Chondrocyte (in vitro differentiated cells): Measurements from ENCODE around the gene PHLPP1. TPM values are rescaled to one million over a fixed set of nuclear protein-coding genes. Genes with fewer than 3 reads are reported as not detected.
"Not testable (repeated sequence)": the region's sequence is repeated elsewhere in the genome, so short reads cannot be mapped to it uniquely, and the experiment has no call there.

Experiments used
- DNase-seq: peaks from one replicate; pipeline ENCODE4 v3.0.0; 2021; ENCODE audit warnings: mixed read lengths, low spot score
- H3K27ac Mint-ChIP-seq: one replicate; pipeline ENCODE4 v1.8.0; 2021; ENCODE audit warnings: mild to moderate bottlenecking, moderate library complexity, mixed read lengths; ENCODE audit not compliant: unreplicated experiment
- H3K27me3 Mint-ChIP-seq: 2 replicates; pipeline ENCODE4 v1.8.0; 2021; ENCODE audit warnings: low read depth, mixed read lengths
- H3K36me3 Mint-ChIP-seq: 2 replicates; pipeline ENCODE4 v1.8.0; 2021; ENCODE audit warnings: low read depth, mixed read lengths
- H3K4me1 Mint-ChIP-seq: 2 replicates; pipeline ENCODE4 v1.8.0; 2021; ENCODE audit warnings: low read depth, mild to moderate bottlenecking, mixed read lengths
- H3K4me3 Mint-ChIP-seq: one replicate; pipeline ENCODE4 v1.8.0; 2021; ENCODE audit warnings: mild to moderate bottlenecking, moderate library complexity, mixed read lengths; ENCODE audit not compliant: unreplicated experiment
- H3K9me3 Mint-ChIP-seq: 2 replicates; pipeline ENCODE4 v1.8.0; 2021; ENCODE audit warnings: low read depth, mixed read lengths
- total RNA-seq: library from RNA; stranded (reverse); gene quantifications from 3 replicates; pipeline ENCODE4 v1.2.1, GENCODE V29; 2021
- TF ChIP-seq, protein P1 (sequence below): fragments of 200-600 bp; sonication (generic); IDR thresholded peaks from 2 replicates; pipeline ENCODE4 v1.5.0; 2021; ENCODE audit warnings: antibody characterized with exemption, mild to moderate bottlenecking, moderate library complexity

The PHLPP1 gene
- total RNA-seq, 1 donor from 2014 or later: 10.4 TPM

DNA sequence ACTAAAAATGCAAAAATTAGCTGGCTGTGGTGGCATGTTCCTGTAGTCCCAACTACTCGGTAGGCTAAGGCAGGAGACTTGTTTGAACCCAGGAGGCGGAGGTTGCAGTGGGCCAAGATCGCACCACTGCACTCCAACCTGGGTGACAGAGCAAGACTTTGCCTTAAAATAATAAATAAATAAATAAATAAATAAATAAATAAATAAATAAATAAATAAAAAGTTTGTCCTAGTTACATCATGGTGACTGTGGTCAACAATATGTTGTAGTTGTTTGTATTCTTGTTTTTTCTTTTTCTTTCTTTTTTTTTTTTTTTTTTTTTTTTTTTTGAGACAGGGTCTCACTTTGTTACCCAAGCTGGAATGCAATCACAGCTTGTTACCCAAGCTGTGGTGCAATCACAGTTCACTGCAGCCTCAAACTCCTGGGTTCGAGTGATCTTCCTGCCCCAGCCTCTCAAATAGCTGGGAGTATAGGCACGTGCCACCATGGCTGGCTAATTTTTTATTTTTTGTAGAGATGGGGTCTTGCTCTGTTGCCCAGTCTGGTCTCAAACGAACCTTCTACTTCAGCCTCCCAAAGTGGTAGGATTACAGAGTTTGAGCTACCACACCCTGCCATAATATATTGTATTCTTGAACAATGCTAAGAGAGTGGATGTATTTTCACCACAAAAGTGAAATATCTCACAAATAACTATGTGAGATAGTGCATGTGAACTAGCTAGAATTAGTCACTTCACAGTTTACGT lies 185.0 kb downstream of the PHLPP1 start:
- no peak overlapping the region for H3K27ac Mint-ChIP-seq
- H3K4me3 Mint-ChIP-seq: no peak overlapping the region
- no peaks in the 10 kb centered on the region for H3K27me3 Mint-ChIP-seq
- H3K36me3 Mint-ChIP-seq: peaks cover 12% of the 10 kb centered on the region
- H3K9me3 Mint-ChIP-seq: no peaks in the 10 kb centered on the region
- H3K4me1 Mint-ChIP-seq: peaks cover 25% of the 10 kb centered on the region
- no peak for DNase-seq
- TF ChIP-seq, protein P1, sequence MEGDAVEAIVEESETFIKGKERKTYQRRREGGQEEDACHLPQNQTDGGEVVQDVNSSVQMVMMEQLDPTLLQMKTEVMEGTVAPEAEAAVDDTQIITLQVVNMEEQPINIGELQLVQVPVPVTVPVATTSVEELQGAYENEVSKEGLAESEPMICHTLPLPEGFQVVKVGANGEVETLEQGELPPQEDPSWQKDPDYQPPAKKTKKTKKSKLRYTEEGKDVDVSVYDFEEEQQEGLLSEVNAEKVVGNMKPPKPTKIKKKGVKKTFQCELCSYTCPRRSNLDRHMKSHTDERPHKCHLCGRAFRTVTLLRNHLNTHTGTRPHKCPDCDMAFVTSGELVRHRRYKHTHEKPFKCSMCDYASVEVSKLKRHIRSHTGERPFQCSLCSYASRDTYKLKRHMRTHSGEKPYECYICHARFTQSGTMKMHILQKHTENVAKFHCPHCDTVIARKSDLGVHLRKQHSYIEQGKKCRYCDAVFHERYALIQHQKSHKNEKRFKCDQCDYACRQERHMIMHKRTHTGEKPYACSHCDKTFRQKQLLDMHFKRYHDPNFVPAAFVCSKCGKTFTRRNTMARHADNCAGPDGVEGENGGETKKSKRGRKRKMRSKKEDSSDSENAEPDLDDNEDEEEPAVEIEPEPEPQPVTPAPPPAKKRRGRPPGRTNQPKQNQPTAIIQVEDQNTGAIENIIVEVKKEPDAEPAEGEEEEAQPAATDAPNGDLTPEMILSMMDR: no peak

DNA sequence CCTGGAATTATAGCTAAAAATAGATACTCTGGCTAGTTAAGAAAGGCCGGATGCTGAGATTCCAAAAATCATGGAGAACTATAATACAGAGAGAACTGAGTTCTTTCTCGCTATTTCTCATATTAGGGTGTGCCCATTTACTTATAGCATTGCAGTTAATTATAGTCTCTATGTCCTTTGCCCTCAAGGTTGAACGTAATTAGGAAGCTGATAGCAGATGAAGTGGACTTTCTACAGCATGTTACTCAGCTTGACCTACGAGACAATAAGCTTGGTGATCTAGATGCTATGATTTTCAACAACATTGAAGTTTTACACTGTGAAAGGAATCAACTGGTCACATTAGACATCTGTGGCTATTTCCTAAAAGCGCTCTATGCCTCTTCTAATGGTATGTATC lies 187.4 kb downstream of the PHLPP1 start:
- Mint-ChIP-seq H3K27ac (no peak overlapping the region), H3K27me3 (no peaks in the 10 kb centered on the region), H3K4me1 (peaks cover 6% of the 10 kb centered on the region), H3K4me3 (no peak overlapping the region), H3K36me3 (peaks cover 10% of the 10 kb centered on the region), H3K9me3 (no peaks in the 10 kb centered on the region)
- TF ChIP-seq, protein P1: no peak
- no peak for DNase-seq

DNA sequence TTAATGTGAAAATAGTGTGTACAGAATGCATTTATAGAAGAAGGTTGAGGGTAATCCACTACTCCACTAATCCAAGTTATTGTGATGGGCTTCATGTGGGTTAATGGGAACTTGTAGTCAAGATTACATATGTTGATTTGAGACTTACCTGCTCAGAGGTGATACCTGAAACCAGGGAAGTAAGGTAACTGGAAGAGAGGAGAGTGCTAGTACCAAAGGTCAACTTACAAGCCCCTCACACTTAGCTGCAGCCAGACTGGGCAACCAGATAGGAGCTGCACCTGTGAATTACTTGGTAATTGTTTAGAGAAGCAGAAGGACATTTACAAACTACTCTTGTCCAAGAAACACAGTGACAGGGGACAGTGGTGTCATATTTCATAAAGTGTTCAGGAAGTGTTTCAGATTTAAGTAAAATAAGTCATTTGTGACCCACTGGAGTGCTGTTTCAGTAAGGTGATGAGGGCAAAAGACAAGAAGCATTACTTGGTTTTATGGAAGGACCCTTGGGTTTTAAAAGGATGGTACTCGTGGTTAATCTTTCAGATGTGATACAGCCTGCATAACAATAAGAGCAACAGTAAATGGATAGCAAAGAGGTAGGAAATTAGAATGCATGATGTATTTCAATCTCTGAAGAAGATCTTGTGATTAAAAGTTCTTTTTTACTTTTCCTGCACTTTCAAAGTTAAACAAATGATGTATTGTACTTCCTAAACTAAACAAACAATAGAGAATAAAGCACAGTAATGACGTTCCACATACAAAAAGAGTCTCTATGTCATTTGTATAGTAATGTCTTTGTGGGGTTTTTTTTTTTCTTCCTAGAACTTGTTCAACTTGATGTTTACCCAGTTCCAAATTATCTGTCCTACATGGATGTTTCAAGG lies 189.3 kb downstream of the PHLPP1 start:
- Mint-ChIP-seq H3K36me3 (peaks cover 7% of the 10 kb centered on the region), H3K9me3 (no peaks in the 10 kb centered on the region), H3K4me3 (no peak overlapping the region), H3K4me1 (no peaks in the 10 kb centered on the region), H3K27me3 (no peaks in the 10 kb centered on the region), H3K27ac (no peak overlapping the region)
- TF ChIP-seq, protein P1: no peak
- DNase-seq: no peak

DNA sequence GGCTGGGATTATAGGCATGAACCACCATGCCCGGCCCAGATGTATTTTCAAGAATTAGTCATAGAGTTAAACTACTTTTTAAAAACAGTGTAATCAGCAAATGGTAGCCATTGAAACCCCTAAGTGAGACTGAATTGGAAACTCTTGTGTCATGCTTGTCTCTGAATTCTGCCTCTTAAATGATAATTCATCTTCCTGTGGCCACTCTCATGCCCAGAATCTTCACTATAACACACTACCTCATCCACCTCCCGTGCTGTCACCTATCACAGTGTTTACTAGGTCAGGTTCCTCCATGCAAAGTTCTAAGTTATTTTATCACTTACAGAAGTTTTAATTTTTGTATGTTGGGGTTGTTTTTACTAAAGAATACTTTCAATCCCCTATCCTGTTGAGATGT lies 197.5 kb downstream of the PHLPP1 start:
- no peak overlapping the region for H3K27ac Mint-ChIP-seq
- TF ChIP-seq, protein P1: no peak
- peaks cover 8% of the 10 kb centered on the region for H3K4me1 Mint-ChIP-seq

DNA sequence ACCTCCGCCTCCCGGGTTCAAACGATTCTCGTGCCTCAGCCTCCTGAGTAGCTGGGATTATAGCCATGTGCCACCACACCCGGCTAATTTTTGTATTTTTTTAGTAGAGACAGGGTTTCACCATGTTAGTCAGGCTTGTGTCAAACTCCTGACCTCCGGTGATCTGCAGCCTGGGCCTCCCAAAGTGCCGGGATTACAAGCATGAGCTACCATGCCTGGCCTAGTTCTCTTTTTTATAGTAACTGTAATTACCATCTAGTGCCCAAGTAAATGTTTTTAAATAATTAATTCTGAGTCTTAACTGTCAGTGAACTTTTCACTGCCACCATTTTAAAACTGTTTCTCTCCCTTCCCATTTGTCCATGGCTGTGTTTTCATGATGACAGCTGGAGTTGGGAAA lies 198.5 kb downstream of the PHLPP1 start:
- not testable (repeated sequence) for H3K4me1 Mint-ChIP-seq, H3K27ac Mint-ChIP-seq, H3K9me3 Mint-ChIP-seq, H3K36me3 Mint-ChIP-seq, H3K4me3 Mint-ChIP-seq, H3K27me3 Mint-ChIP-seq, DNase-seq

More for the DNA sequence above, 197.5 kb downstream of the PHLPP1 start:
- no peaks in the 10 kb centered on the region for H3K27me3 Mint-ChIP-seq
- H3K9me3 Mint-ChIP-seq: no peaks in the 10 kb centered on the region
- DNase-seq: no peak
- no peak overlapping the region for H3K4me3 Mint-ChIP-seq
- H3K36me3 Mint-ChIP-seq: no peaks in the 10 kb centered on the region
